Mammary microvascular endothelial cell (primary cell): ENCODE data around the gene CLNK. TPM values are rescaled to one million over a fixed set of nuclear protein-coding genes. Genes with fewer than 3 reads are reported as not detected.

ENCODE experiments used
- total RNA-seq: library from RNA; depleted of rRNA; stranded (reverse); fragments of >200 nt; gene quantifications from 2 replicates; pipeline ENCODE4 v1.2.3, GENCODE V29; 2015

The CLNK gene
- not detected in 2 replicates for total RNA-seq

DNA sequence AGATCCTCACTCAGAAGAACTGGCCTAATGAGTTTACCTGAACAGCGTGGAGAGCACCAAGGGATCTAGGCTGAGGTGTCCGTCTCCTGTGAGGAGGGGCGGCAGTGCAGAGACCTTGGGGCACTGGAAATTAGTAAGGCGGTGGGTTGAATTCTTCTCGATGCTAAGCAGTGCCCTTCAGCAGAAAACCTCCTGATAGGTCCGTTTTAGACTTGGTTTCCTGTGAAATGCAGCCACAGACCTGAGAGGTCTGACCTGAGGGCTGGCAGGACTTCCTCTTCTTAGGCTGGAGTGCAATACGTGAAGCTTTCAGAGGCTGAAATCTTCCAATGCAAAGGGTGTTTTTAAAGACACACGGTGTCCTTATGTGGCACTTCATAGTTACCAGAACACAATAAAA, at the start of gene CLNK:
Gene CLNK, minus strand, starts transcription at position 138 of the 400 bp plus-strand sequence. CDS start 16,899 bp downstream, outside the sequence.

GRCh38 chr4:10457255-10457801, 227.2 kb downstream of the CLNK start, which contains the start of gene ZNF518B:
Gene ZNF518B (minus strand): TSS chr4:10457426. CDS start chr4:10446328, 11,098 bp downstream.

Other genes with a start within 250 kb of the CLNK start
- gene ZNF518B, start 227.3 kb downstream of the CLNK start, total RNA-seq: 34.2 and 34.3 TPM in 2 replicates